IPS-18a (cell line): ENCODE data around the gene IDE.
"Not testable (repeated sequence)": the region's sequence is repeated elsewhere in the genome, so short reads cannot be mapped to it uniquely, and the experiment has no call there.

Experiments
- H3K27ac ChIP-seq: one replicate; pipeline ENCODE4 v1.5.1; 2013; ENCODE audit warnings: low read length
- H3K27me3 ChIP-seq: one replicate; pipeline ENCODE4 v1.6.1; 2013; ENCODE audit warnings: mild to moderate bottlenecking, low read length; ENCODE audit not compliant: control insufficient read depth, insufficient read depth
- H3K36me3 ChIP-seq: one replicate; pipeline ENCODE4 v1.6.1; 2013; ENCODE audit warnings: low read depth, low read length; ENCODE audit not compliant: control insufficient read depth
- H3K4me1 ChIP-seq: one replicate; pipeline ENCODE4 v1.6.1; 2013; ENCODE audit warnings: low read depth, low read length; ENCODE audit not compliant: control insufficient read depth
- H3K4me3 ChIP-seq: one replicate; pipeline ENCODE4 v1.5.1; 2013; ENCODE audit warnings: low read length
- H3K9ac ChIP-seq: one replicate; pipeline ENCODE4 v1.6.1; 2013; ENCODE audit warnings: mild to moderate bottlenecking, low read length, moderate library complexity
- H3K9me3 ChIP-seq: one replicate; pipeline ENCODE4 v1.6.1; 2013; ENCODE audit warnings: low read depth, low read length; ENCODE audit not compliant: control insufficient read depth

IDE gene

GRCh38 chr10:92479547-92479946 lies 94.3 kb downstream of the IDE start:
- H3K4me1 ChIP-seq = no peaks in the 10 kb centered on the region
- H3K36me3 ChIP-seq = peaks cover 25% of the 10 kb centered on the region
- H3K9me3 ChIP-seq = no peaks in the 10 kb centered on the region
- no peak overlapping the region for H3K27ac ChIP-seq
- H3K9ac ChIP-seq = no peak overlapping the region
- H3K27me3 ChIP-seq = no peaks in the 10 kb centered on the region
- no peak overlapping the region for H3K4me3 ChIP-seq

- no peaks in the 10 kb centered on the region for H3K27me3 ChIP-seq
- peaks cover 24% of the 10 kb centered on the region for H3K36me3 ChIP-seq
- no peaks in the 10 kb centered on the region for H3K9me3 ChIP-seq
- no peak overlapping the region for H3K9ac ChIP-seq
- no peaks in the 10 kb centered on the region for H3K4me1 ChIP-seq
- no peak overlapping the region for H3K4me3 ChIP-seq
- no peak overlapping the region for H3K27ac ChIP-seq
Measured at GRCh38 chr10:92478536-92478935, 95.4 kb downstream of the IDE start.

DNA sequence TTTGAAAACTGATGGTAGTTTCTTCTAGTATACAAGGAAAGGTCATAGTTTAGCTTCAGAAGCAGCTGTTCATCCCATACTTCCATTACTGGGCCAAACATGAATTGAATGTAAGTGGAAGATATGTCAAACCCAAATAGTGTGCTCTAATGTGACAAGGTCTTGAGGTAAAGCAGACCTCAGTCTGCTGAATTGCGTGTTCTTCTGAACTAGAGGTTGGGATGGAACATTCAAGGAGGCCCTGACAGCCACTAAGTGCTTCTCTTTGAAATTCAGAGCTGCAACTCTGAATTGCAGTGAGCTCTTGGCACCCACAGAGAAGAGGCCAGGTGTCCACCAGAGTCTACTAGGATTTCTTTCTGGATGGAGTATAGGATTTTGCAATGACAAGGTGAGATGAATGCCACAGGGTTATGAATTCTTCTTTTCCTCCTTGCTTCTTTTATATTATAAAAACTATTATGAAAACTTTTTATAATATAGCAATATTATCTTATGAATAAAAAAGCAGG lies 98.5 kb downstream of the IDE start:
- no peak overlapping the region for H3K9ac ChIP-seq
- no peak overlapping the region for H3K4me3 ChIP-seq
- H3K36me3 ChIP-seq = peaks cover 19% of the 10 kb centered on the region
- no peaks in the 10 kb centered on the region for H3K9me3 ChIP-seq
- H3K27me3 ChIP-seq = no peaks in the 10 kb centered on the region
- no peak overlapping the region for H3K27ac ChIP-seq
- no peaks in the 10 kb centered on the region for H3K4me1 ChIP-seq

- Histone ChIP-seq H3K27me3 (no peaks in the 10 kb centered on the region), H3K9ac (no peak overlapping the region), H3K4me1 (no peaks in the 10 kb centered on the region), H3K36me3 (peaks cover 20% of the 10 kb centered on the region), H3K4me3 (no peak overlapping the region), H3K9me3 (no peaks in the 10 kb centered on the region), H3K27ac (no peak overlapping the region)
Measured at GRCh38 chr10:92470026-92470425, 103.9 kb downstream of the IDE start.

- Histone ChIP-seq H3K4me1 (no peaks in the 10 kb centered on the region), H3K27ac (no peak overlapping the region), H3K4me3 (no peak overlapping the region), H3K9ac (no peak overlapping the region), H3K9me3 (no peaks in the 10 kb centered on the region), H3K36me3 (peaks cover 39% of the 10 kb centered on the region), H3K27me3 (no peaks in the 10 kb centered on the region)
Measured at GRCh38 chr10:92464364-92464763, 109.5 kb downstream of the IDE start.

DNA sequence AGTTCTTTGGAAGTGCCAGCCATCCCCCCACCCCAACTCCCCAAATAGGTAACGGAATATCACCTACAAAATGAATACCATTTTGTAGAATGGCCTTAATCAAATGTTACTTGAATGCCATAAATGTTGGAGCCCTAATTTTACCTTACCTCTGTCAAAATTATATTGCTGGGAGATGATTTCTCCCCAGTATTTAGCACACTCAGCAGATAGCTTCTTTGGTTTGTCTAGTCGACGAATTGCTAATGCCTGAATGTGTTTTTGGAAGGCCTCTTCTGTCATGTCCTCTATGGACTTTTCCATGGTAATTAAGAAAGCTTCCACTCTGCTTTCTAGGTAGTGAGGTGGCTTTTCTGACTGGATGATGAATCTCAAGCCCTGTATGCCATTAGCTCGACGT lies 110.3 kb downstream of the IDE start:
- no peaks in the 10 kb centered on the region for H3K4me1 ChIP-seq
- H3K4me3 ChIP-seq = no peak overlapping the region
- peaks cover 39% of the 10 kb centered on the region for H3K36me3 ChIP-seq
- no peak overlapping the region for H3K27ac ChIP-seq
- H3K9me3 ChIP-seq = no peaks in the 10 kb centered on the region
- no peaks in the 10 kb centered on the region for H3K27me3 ChIP-seq
- H3K9ac ChIP-seq = no peak overlapping the region

- not testable (repeated sequence) for H3K4me1 ChIP-seq, H3K27me3 ChIP-seq
- H3K36me3 ChIP-seq = peaks cover 25% of the 10 kb centered on the region
Measured at GRCh38 chr10:92454955-92455354, 118.9 kb downstream of the IDE start.

DNA sequence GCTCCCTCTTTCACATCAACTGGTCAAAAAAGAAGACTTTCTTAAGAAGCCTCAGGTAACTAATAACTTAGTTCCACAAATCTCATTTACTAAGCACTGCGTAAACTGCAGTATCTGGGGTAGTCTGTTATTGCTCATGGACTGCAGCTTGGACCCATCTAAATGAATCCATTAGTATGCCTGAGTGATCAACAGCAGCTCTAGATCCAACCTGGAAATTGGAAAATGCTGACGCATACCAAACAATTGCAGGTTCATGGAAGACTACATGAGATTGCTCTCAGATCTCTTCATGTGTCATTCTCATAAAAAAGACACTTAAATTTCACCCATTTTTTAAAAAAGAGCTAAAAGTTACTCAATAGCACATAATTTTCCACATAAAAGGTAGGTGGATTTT lies 121.6 kb downstream of the IDE start:
- no peak overlapping the region for H3K27ac ChIP-seq
- H3K9ac ChIP-seq = no peak overlapping the region
- H3K27me3 ChIP-seq = no peaks in the 10 kb centered on the region
- H3K9me3 ChIP-seq = no peaks in the 10 kb centered on the region
- no peaks in the 10 kb centered on the region for H3K4me1 ChIP-seq
- no peak overlapping the region for H3K4me3 ChIP-seq
- peaks cover 25% of the 10 kb centered on the region for H3K36me3 ChIP-seq

More at GRCh38 chr10:92454955-92455354, 118.9 kb downstream of the IDE start:
- H3K9ac ChIP-seq, H3K4me3 ChIP-seq, H3K27ac ChIP-seq, H3K9me3 ChIP-seq: not testable (repeated sequence)

- no peak overlapping the region for H3K9ac ChIP-seq
- no peak overlapping the region for H3K27ac ChIP-seq
- H3K36me3 ChIP-seq = peaks cover 25% of the 10 kb centered on the region
- H3K4me1 ChIP-seq = no peaks in the 10 kb centered on the region
- no peak overlapping the region for H3K4me3 ChIP-seq
- H3K27me3 ChIP-seq = no peaks in the 10 kb centered on the region
- no peaks in the 10 kb centered on the region for H3K9me3 ChIP-seq
Measured at GRCh38 chr10:92451431-92451830, 122.5 kb downstream of the IDE start.

GRCh38 chr10:92450896-92451295 lies 123.0 kb downstream of the IDE start:
- no peaks in the 10 kb centered on the region for H3K9me3 ChIP-seq
- H3K4me3 ChIP-seq = no peak overlapping the region
- H3K27ac ChIP-seq = no peak overlapping the region
- no peak overlapping the region for H3K9ac ChIP-seq
- H3K4me1 ChIP-seq = no peaks in the 10 kb centered on the region
- H3K27me3 ChIP-seq = no peaks in the 10 kb centered on the region
- peaks cover 25% of the 10 kb centered on the region for H3K36me3 ChIP-seq

GRCh38 chr10:92440578-92440977 lies 133.3 kb downstream of the IDE start:
- Histone ChIP-seq H3K4me1 (no peaks in the 10 kb centered on the region), H3K36me3 (no peaks in the 10 kb centered on the region), H3K27ac (no peak overlapping the region), H3K9ac (no peak overlapping the region), H3K4me3 (no peak overlapping the region), H3K27me3 (no peaks in the 10 kb centered on the region), H3K9me3 (no peaks in the 10 kb centered on the region)

- no peaks in the 10 kb centered on the region for H3K36me3 ChIP-seq
- no peak overlapping the region for H3K9ac ChIP-seq
- H3K9me3 ChIP-seq = no peaks in the 10 kb centered on the region
- H3K4me3 ChIP-seq = no peak overlapping the region
- no peaks in the 10 kb centered on the region for H3K27me3 ChIP-seq
- H3K4me1 ChIP-seq = no peaks in the 10 kb centered on the region
- H3K27ac ChIP-seq = no peak overlapping the region
Measured at GRCh38 chr10:92438220-92438619, 135.7 kb downstream of the IDE start.
